H1 (cell line): ENCODE data around the gene DTX4. TPM values are rescaled to one million over a fixed set of nuclear protein-coding genes. Genes with fewer than 3 reads are reported as not detected.

Experiments
- CTCF ChIA-PET: fragments of 300-600 bp; sonication (Branson Sonifier 250); formaldehyde crosslinking; loops from one replicate; lab custom pipeline; 2021; ENCODE audit not compliant: partially characterized antibody; lab: Charles Lee
- POLR2A ChIA-PET: fragments of 300-600 bp; sonication (Branson Sonifier 250); formaldehyde crosslinking; loops from one replicate; lab custom pipeline; 2021; ENCODE audit warnings: inconsistent platforms; ENCODE audit not compliant: partially characterized antibody; lab: Charles Lee
- DNase-seq, 2 experiments: peaks; one replicate each; pipeline versions ENCODE4 v3.0.0 to v3.0.0-alpha.2; 2010 to 2022; ENCODE audit warnings: low spot score in 2 of 2, low read depth in 1 of 2, mixed read lengths in 1 of 2
- FAIRE-seq: peaks from 2 replicates; lab custom pipeline; 2011; peaks lifted over from hg19 to GRCh38; lab: Jason Lieb, UNC
- H2AFZ ChIP-seq: 2 replicates; pipeline ENCODE4 v1.8.1; 2012; ENCODE audit warnings: low read length, inconsistent platforms
- H2AK5ac ChIP-seq: 2 replicates; pipeline ENCODE4 v1.6.1; 2013; ENCODE audit warnings: low read depth, low read length
- H2BK120ac ChIP-seq: replicated peaks from 2 replicates; pipeline ENCODE3; 2013; ENCODE audit warnings: low read depth, low read length, inconsistent platforms
- H2BK12ac ChIP-seq: 2 replicates; pipeline ENCODE4 v1.6.1; 2013; ENCODE audit warnings: low read depth, low read length
- H2BK15ac ChIP-seq: 2 replicates; pipeline ENCODE4 v1.6.1; 2013; ENCODE audit warnings: low read length
- H2BK20ac ChIP-seq: 2 replicates; pipeline ENCODE4 v1.6.1; 2013; ENCODE audit warnings: low read length
- H2BK5ac ChIP-seq: 2 replicates; pipeline ENCODE4 v1.6.1; 2013; ENCODE audit warnings: low read depth, low read length
- H3K14ac ChIP-seq: 2 replicates; pipeline ENCODE4 v1.6.1; 2013; ENCODE audit warnings: inconsistent platforms; ENCODE audit not compliant: insufficient read length
- H3K18ac ChIP-seq: 2 replicates; pipeline ENCODE4 v1.6.1; 2013; ENCODE audit warnings: low read length; ENCODE audit errors: extremely low read depth
- H3K23ac ChIP-seq: 2 replicates; pipeline ENCODE4 v1.6.1; 2013; ENCODE audit warnings: inconsistent platforms; ENCODE audit not compliant: insufficient read length
- H3K23me2 ChIP-seq: 2 replicates; pipeline ENCODE4 v1.6.1; 2013; ENCODE audit warnings: low read depth, low read length
- H3K27ac ChIP-seq: 2 replicates; pipeline ENCODE4 v1.6.1; 2011; ENCODE audit warnings: low read depth, low read length, inconsistent platforms
- H3K27me3 ChIP-seq, 4 experiments: replicated peaks in 1 of 4; 1 replicate in 1 of 4; 2 replicates in 3 of 4; pipeline versions ENCODE4 v1.6.1 to v1.8.1; 2011 to 2013; ENCODE audit warnings: low read length in 3 of 4, mild to moderate bottlenecking in 3 of 4, inconsistent platforms in 2 of 4, mixed read lengths in 2 of 4, moderate library complexity in 1 of 4; ENCODE audit not compliant: control insufficient read depth in 3 of 4, insufficient read depth in 3 of 4; ENCODE audit errors: extremely low read depth in 1 of 4
- H3K36me3 ChIP-seq, 4 experiments: 2 replicates each; pipeline versions ENCODE4 v1.6.1 to v1.8.1; 2011 to 2013; ENCODE audit warnings: mild to moderate bottlenecking in 4 of 4, low read length in 3 of 4, moderate library complexity in 2 of 4, control low read depth in 1 of 4, inconsistent platforms in 1 of 4; ENCODE audit not compliant: insufficient read depth in 4 of 4, control insufficient read depth in 2 of 4
- H3K4ac ChIP-seq: replicated peaks from 2 replicates; pipeline ENCODE3; 2013; ENCODE audit warnings: low read length, low read depth, mixed read lengths, inconsistent platforms; ENCODE audit not compliant: insufficient read length
- H3K4me1 ChIP-seq, 4 experiments: replicated peaks in 1 of 4; 1 replicate in 1 of 4; 2 replicates in 3 of 4; pipeline versions ENCODE4 v1.6.1 to v1.8.1; 2011 to 2013; ENCODE audit warnings: low read length in 3 of 4, inconsistent platforms in 2 of 4, mixed read lengths in 1 of 4; ENCODE audit not compliant: insufficient read depth in 4 of 4, control insufficient read depth in 3 of 4
- H3K4me2 ChIP-seq, 2 experiments: 2 replicates each; pipeline versions ENCODE4 v1.6.1 to v1.8.1; 2011 to 2013; ENCODE audit warnings: low read depth in 2 of 2, low read length in 2 of 2, control low read depth in 1 of 2, inconsistent platforms in 1 of 2, mild to moderate bottlenecking in 1 of 2; ENCODE audit not compliant: insufficient read depth in 1 of 2
- H3K4me3 ChIP-seq, 4 experiments: fragments of 200-600, 300-600 bp in 1 of 4; sonication (generic), shearing (Covaris generic), sonication (Bioruptor Twin) in 1 of 4; 2 replicates each; pipeline versions ENCODE4 v1.5.1 to v1.8.1; 2011 to 2016; ENCODE audit warnings: low read length in 4 of 4, low read depth in 3 of 4, control low read depth in 2 of 4, inconsistent platforms in 2 of 4, mild to moderate bottlenecking in 2 of 4, mixed read lengths in 1 of 4, moderate library complexity in 1 of 4; ENCODE audit not compliant: insufficient read depth in 2 of 4; ENCODE audit errors: extremely low read depth in 1 of 4
- H3K56ac ChIP-seq: replicated peaks from 2 replicates; pipeline ENCODE3; 2013; ENCODE audit warnings: low read depth, mild to moderate bottlenecking, mixed read lengths, low read length, inconsistent platforms; ENCODE audit not compliant: insufficient read length
- H3K79me1 ChIP-seq: 2 replicates; pipeline ENCODE4 v1.6.1; 2013; ENCODE audit warnings: low read depth, low read length, control low read depth
- H3K79me2 ChIP-seq, 2 experiments: 2 replicates each; pipeline versions ENCODE4 v1.6.1 to v1.8.1; 2012 to 2013; ENCODE audit warnings: low read length in 2 of 2, mild to moderate bottlenecking in 2 of 2, inconsistent platforms in 1 of 2; ENCODE audit not compliant: insufficient read depth in 2 of 2, control insufficient read depth in 1 of 2
- H3K9ac ChIP-seq, 4 experiments: replicated peaks in 1 of 4; 1 replicate in 1 of 4; 2 replicates in 3 of 4; pipeline versions ENCODE4 v1.6.1 to v1.8.1; 2011 to 2013; ENCODE audit warnings: low read depth in 3 of 4, low read length in 3 of 4, control low read depth in 2 of 4, mild to moderate bottlenecking in 2 of 4, moderate library complexity in 2 of 4, inconsistent platforms in 1 of 4; ENCODE audit errors: extremely low read depth in 1 of 4
- H3K9me3 ChIP-seq, 2 experiments: 2 replicates each; pipeline versions ENCODE4 v1.6.1 to v1.8.1; 2012 to 2013; ENCODE audit warnings: mild to moderate bottlenecking in 2 of 2, moderate library complexity in 2 of 2, control low read depth in 1 of 2, inconsistent platforms in 1 of 2, low read depth in 1 of 2, low read length in 1 of 2, mixed read lengths in 1 of 2; ENCODE audit not compliant: insufficient read depth in 2 of 2
- H4K20me1 ChIP-seq, 2 experiments: replicated peaks in 1 of 2; 2 replicates each; pipeline versions ENCODE3 to v1.8.1; 2011 to 2013; ENCODE audit warnings: inconsistent platforms in 2 of 2, low read length in 2 of 2, mild to moderate bottlenecking in 1 of 2; ENCODE audit not compliant: insufficient read depth in 2 of 2, control insufficient read depth in 1 of 2
- H4K5ac ChIP-seq: 2 replicates; pipeline ENCODE4 v1.6.1; 2013; ENCODE audit warnings: low read length, low read depth, mixed read lengths, inconsistent platforms; ENCODE audit not compliant: insufficient read length
- H4K8ac ChIP-seq: 2 replicates; pipeline ENCODE4 v1.8.0; 2013; ENCODE audit warnings: mild to moderate bottlenecking, moderate library complexity, low read length, inconsistent platforms; ENCODE audit not compliant: insufficient read depth; ENCODE audit errors: extremely low read depth
- H4K91ac ChIP-seq: replicated peaks from 2 replicates; pipeline ENCODE3; 2013; ENCODE audit warnings: low read length, mixed read lengths, inconsistent platforms; ENCODE audit not compliant: insufficient read length
- ASH2L ChIP-seq: fragments of 200-600, 300-600 bp; sonication (generic); IDR thresholded peaks from one replicate; pipeline ENCODE4 v1.7.1; 2017; ENCODE audit warnings: low read length
- BRCA1 ChIP-seq: IDR thresholded peaks from 2 replicates; pipeline ENCODE4 v1.6.1; 2012; ENCODE audit warnings: low read depth, low read length, improper control_type of control experiment
- CEBPB ChIP-seq: IDR thresholded peaks from 2 replicates; pipeline ENCODE4 v1.6.1; 2012; ENCODE audit warnings: low read depth, low read length
- MAX ChIP-seq: IDR thresholded peaks from 2 replicates; pipeline ENCODE4 v1.6.1; 2012; ENCODE audit warnings: inconsistent platforms
- POU5F1 ChIP-seq: IDR thresholded peaks from 2 replicates; pipeline ENCODE4 v1.6.1; 2011; ENCODE audit warnings: low read depth, mild to moderate bottlenecking, low read length, moderate library complexity
- TAF1 ChIP-seq: IDR thresholded peaks from 2 replicates; pipeline ENCODE4 v1.6.1; 2011; ENCODE audit warnings: mild to moderate bottlenecking, low read depth, low read length
- WGBS, 2 experiments: shearing (Covaris generic) in 1 of 2; methylation state at CpG; one replicate each; pipeline versions ENCODE4 v1.1.6 to v1.1.7; 2013 to 2015; ENCODE audit warnings: low lambda C conversion rate in 2 of 2, mixed read lengths in 2 of 2, inconsistent platforms in 1 of 2, low coverage in 1 of 2, missing lambda C conversion rate in 1 of 2; ENCODE audit not compliant: insufficient replicate concordance in 2 of 2, insufficient coverage in 1 of 2, insufficient read length in 1 of 2; ENCODE audit errors: extremely low coverage in 1 of 2, missing lambda C conversion rate in 1 of 2; 5-methylcytosine and 5-hydroxymethylcytosine counted together
- polyA plus RNA-seq, 7 experiments: library from polyadenylated mRNA; depleted of rRNA in 3 of 7; stranded (reverse) in 5 of 7; unstranded in 2 of 7; fragments of >200 nt in 5 of 7; fragments of 200-250 nt in 2 of 7; gene quantifications; 1 replicate in 5 of 7; 2 replicates in 1 of 7; 4 replicates in 1 of 7; pipeline versions ENCODE4 v1.2.1 to v1.2.3, GENCODE V29; 2011 to 2013; ENCODE audit warnings: missing spikeins in 2 of 7, mixed read lengths in 2 of 7
- total RNA-seq: library from RNA; stranded (reverse); fragmentation: NEBNext Ultra II Directional; extraction: Animal tissue kit (Norgen Biotek cat#: 25700); gene quantifications from 2 replicates; pipeline ENCODE4 v1.2.1, GENCODE V29; 2021

Gene DTX4
- total and polyA plus RNA-seq, 2 of the 8 experiments (the other 6 are each of a cell fraction or from before 2014, with no cell fraction given): 5.1 to 18.8 TPM

DNA sequence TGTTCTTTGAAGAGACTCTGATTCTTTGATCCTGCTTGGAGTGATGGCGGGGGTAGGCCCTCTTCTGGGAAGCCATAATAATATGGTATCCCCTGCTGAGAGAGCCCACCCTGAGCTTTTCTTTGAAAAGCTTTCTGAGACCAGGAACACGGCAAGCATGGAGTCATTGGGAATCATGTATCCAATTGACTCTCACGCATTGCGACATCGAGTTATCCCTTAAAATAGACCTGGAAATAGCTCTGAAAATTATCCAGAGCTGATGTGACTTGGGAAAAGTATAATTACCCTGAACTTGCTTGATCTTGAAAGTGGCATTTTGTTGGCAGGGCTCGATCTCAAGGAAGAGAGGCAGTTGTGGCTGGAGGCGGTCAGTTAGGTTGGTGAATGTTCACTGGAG lies 77.6 kb downstream of the DTX4 start:
- Histone ChIP-seq H2AK5ac (no peak overlapping the region), H4K20me1 (no peaks in the 10 kb centered on the region), H2BK20ac (no peak overlapping the region), H2AFZ (no peak overlapping the region), H3K36me3 (no peaks in the 10 kb centered on the region), H3K4me3 (no peak overlapping the region), H3K27ac (no peak overlapping the region), H2BK120ac (no peak overlapping the region), H4K8ac (no peak overlapping the region), H3K23ac (no peak overlapping the region), H3K23me2 (no peaks in the 10 kb centered on the region), H3K4me1 (peaks cover 0 to 3% (median 0%) of the 10 kb centered on the region in 4 experiments; a peak in 1 of 7 replicates), H3K9me3 (no peaks in the 10 kb centered on the region), H4K91ac (no peak overlapping the region), H3K4ac (no peak overlapping the region), H3K79me1 (no peaks in the 10 kb centered on the region), H3K4me2 (no peak overlapping the region), H3K79me2 (no peaks in the 10 kb centered on the region), H3K18ac (no peak overlapping the region), H3K14ac (no peak overlapping the region), H3K9ac (no peak overlapping the region), H2BK12ac (no peak overlapping the region), H2BK5ac (no peak overlapping the region), H3K56ac (no peak overlapping the region), H4K5ac (no peak overlapping the region), H3K27me3 (no peaks in the 10 kb centered on the region), H2BK15ac (no peak overlapping the region)
- CTCF ChIA-PET: interaction anchor here (0.6 to 2.4 kb wide), 5 partner anchors 14 to 237 kb away, joined by 3 to 8 read pairs (median 4); no protein-coding TSS in a partner anchor
- POLR2A ChIA-PET: no interaction called here
- 91% methylated on average over 7 of the region's 7 CpGs; no CpG with 5 or more reads in 1 of the 2 experiments for WGBS, 2 experiments
- DNase-seq (no peak), FAIRE-seq (no peak)
- TF ChIP-seq TAF1 (no peak), CEBPB (peak; percentile 27; the same call in 1 of the 2 replicates), POU5F1 (no peak), BRCA1 (no peak), ASH2L (no peak), MAX (no peak)
